Measurements from ENCODE around the gene C5orf47.
"Not testable (repeated sequence)": the region's sequence is repeated elsewhere in the genome, so short reads cannot be mapped to it uniquely, and the experiment has no call there.

C5orf47 gene

GRCh38 chr5:173970878-173971650 lies 17.9 kb upstream of the C5orf47 start:
- DNase-seq (ENCODE audit: low read depth in 3 of 3), result no peak

- DNase-seq (ENCODE audit: low read depth in 3 of 3), result no peak
Observed at GRCh38 chr5:173971681-173972345, 17.2 kb upstream of the C5orf47 start.

GRCh38 chr5:173972607-173972924 lies 16.4 kb upstream of the C5orf47 start:
- no peak for DNase-seq (ENCODE audit: low read depth in 3 of 3)

DNA sequence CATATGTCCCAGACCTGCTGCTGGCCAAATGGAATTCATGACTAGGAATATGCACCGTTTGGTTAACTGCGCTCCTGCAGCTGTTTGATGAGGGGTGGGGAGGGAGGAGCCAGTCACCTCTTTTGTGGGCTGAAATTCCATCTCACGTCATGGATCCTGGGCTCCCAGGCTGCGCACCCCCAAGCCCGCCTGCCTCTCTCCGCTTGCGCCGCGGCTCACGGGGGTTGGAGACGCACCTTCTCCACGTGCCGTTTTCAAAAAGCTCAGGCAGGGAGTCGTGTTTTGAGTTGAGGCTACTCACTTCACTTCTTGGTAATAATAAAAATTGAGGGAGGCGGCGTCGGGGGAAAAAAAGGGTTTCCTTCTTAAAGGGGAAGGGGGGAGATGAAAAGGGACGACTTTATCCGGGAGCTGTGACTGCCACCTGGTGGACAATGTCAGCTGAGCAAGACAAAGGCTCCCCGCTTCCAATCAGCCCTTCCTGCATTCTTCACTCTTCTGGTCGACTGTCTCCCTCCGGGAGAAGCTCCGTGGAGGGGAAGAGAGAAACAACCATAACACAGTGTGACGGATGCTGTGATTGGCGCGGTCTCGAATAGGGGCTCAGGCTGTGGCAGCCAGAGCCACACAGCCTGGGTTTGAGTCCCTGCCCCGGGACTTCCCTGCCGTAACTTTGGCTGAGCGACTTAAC lies 15.9 kb upstream of the C5orf47 start:
- DNase-seq (ENCODE audit: low read depth in 3 of 3), result peak; percentile 46 to 69 (median 65)

DNA sequence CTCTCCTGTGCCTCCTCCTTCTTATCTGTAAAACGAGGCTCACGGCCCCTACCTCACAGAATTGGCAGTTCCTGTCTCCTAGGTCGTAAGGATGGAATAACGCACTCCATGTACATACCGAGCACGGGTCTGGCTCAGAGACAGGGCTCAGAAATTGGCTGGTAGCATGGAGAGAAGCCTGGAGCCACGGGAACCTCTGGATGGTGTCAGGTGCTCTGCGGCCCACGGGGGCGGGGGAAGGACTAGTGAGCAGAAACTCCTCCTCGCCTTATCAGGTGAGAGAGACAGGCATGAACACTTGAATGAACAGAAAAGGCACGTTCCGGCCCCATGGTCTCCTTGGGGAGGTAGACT lies 15.4 kb upstream of the C5orf47 start:
- no peak for DNase-seq (ENCODE audit: low read depth in 3 of 3)

GRCh38 chr5:173974688-173975239 lies 14.2 kb upstream of the C5orf47 start:
- DNase-seq (ENCODE audit: low read depth in 3 of 3), result no peak

GRCh38 chr5:173981185-173981761 lies 7.7 kb upstream of the C5orf47 start:
- no peak for DNase-seq (ENCODE audit: low read depth in 3 of 3)

- no peak for DNase-seq (ENCODE audit: low read depth in 3 of 3)
Observed at GRCh38 chr5:173984218-173984617, 4.8 kb upstream of the C5orf47 start.

- DNase-seq (ENCODE audit: low read depth in 3 of 3), result no peak
Observed at GRCh38 chr5:173989432-173990082, 587 bp downstream of the C5orf47 start.

DNA sequence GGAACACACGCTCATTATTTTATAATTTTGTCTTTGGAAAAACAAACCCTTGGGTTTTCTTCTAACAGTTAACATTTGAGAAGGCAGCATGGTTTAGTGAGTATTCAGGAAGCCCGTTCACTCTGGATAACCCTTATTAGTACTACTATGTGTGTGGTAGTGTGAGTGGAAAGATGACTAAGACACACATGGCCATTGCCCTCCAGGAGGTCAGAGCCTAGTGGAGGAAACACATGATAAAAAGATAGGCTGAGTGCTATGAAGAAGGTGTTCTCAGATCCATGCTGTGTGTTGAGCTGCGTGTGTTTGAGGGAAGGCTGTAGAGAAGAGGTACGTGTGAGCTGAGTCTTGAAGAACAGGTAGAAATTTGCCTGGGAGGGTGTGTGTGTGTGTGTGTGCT lies 8.4 kb downstream of the C5orf47 start:
- DNase-seq (ENCODE audit: low read depth in 3 of 3), result no peak

- DNase-seq (ENCODE audit: low read depth in 3 of 3), result no peak
Observed at GRCh38 chr5:173998531-173998930, 9.6 kb downstream of the C5orf47 start.

DNA sequence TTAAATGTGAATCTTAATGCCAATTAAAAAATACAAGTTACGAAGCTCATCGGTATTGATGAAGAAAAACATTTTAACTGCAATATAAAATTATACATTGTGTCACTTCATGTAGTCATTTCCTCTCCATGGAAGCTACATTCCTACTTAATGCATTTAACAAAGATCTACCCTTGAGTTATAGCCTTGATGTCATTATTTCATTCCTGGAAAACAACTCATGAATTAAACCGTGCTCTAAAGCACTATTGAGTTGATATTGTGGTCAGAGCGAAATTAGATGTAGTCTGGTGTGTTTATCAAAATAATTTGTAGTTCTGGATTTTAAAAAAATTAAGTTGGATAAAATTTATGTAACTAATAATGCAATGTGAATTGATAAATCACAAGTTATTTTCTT lies 11.1 kb downstream of the C5orf47 start:
- DNase-seq (ENCODE audit: low read depth in 3 of 3), result no peak

DNA sequence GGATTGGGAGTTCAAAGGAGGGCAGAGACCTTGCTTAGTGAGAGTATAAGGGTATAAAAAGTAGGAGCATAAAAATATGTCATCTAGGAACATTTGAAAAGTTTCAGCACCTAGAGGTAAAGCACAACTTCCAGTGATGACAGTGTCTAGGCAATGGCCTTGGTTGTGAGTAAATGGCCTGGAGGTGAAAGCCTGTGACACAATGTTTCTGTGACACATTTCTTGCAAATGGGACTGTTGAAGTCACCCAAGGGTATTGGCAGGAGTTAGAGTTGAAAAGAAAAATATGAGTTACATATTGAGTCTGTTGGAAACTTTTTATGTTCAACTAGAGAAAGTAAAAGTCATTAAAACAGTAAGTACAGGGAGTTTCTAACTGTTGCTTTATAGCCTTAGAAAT lies 14.8 kb downstream of the C5orf47 start:
- DNase-seq (ENCODE audit: low read depth in 3 of 3), result no peak

- DNase-seq (ENCODE audit: low read depth in 3 of 3), result no peak
Observed at GRCh38 chr5:174008922-174009321, 20.0 kb downstream of the C5orf47 start.

DNA sequence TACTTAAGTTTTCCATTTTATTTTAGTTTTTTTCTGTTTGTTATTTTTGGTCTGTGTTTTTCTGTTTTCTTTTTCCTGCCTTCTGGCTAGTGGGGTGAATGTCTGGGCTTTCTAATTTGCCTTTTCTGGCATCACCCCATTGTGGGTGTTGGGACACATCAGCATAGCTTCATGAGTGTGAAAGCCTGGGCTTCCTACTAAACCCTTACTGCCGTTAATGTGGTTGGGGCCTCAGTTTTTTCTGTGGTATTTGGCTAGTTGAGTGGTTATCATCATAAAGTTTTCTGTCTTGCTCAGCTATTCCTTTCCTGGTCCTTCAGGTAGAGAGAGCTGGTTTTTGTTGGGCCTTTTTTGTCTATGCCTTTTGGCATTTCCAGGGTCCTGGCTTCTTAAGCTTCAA lies 21.4 kb downstream of the C5orf47 start:
- DNase-seq (ENCODE audit: low read depth in 3 of 3), result no peak

- no peak for DNase-seq (ENCODE audit: low read depth in 3 of 3)
Observed at GRCh38 chr5:174011441-174011840, 22.5 kb downstream of the C5orf47 start.

DNA sequence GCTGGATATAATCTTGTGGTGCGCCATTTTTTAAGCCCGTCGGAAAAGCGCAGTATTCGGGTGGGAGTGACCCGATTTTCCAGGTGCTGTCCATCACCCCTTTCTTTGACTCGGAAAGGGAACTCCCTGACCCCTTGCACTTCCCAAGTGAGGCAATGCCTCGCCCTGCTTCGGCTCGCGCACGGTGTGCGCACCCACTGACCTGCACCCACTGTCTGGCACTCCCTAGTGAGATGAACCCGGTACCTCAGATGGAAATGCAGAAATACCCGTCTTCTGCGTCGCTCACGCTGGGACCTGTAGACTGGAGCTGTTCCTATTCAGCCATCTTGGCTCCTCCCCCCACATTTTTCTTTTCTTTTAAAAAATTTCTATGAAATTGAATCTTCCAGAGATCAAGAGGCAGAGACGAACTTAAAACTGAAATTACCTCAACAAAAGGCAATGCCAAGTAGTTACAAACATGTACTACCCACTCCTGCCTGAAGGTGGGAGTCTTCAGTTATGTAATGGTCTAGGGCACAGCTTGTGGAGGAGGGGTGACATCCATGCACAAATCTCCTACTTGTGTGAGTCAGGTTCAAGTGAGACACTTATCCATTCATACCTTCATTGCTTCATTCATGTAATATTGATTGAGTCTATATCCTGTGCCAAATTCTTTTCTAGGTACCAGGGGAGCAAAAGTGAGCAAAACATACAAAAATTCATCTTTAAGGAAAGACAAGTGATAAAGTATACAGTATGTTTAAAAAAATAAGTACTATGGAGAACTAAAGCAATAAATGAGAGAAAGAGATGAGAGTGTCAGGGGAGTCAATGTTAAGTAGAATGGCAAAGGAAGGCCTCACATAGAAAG lies 31.3 kb downstream of the C5orf47 start:
- DNase-seq (ENCODE audit: low read depth in 3 of 3), result not testable (repeated sequence)

DNA sequence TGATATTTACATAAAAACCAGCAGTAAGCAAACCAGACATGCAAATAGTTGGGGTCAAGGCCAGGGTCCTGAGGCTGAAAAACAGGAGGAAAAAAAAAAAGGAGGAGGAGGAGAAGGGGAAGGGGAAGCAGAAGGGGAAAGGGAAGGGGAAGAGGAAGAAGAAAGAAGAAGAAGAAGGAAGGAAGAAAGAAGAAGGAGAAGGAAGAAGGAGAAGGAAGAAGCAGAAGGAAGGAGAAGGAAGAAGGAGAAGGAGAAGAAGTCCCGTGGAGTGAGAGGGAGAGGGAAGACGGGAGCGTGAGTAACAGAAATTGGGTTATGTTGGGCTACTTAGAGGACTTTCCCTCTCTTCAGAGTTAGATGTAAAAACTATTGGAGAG lies 31.9 kb downstream of the C5orf47 start:
- no peak for DNase-seq (ENCODE audit: low read depth in 3 of 3)

- DNase-seq (ENCODE audit: low read depth in 3 of 3), result no peak
Observed at GRCh38 chr5:174022384-174023095, 33.6 kb downstream of the C5orf47 start.

DNA sequence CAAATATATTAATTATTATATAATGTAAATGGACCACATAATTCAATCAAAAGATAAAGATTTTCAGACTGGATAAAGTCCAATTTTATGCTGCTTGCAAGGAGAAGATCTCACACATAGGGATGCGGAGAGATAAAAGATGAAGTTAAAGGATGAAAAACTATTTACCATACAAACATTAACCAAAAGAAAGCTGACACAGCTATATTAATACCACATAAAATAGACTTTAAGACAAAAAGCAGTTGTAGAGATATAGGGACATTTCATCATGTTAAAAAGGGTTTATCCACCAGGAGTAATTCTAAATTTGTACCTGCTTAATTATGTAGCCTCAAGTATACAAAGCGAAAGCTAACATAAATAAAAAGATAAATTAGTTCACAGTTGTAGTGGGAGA lies 41.3 kb downstream of the C5orf47 start:
- no peak for DNase-seq (ENCODE audit: low read depth in 3 of 3)
